Panc1 (cell line): ENCODE measurements around the gene UIMC1. TPM values are rescaled to one million over a fixed set of nuclear protein-coding genes. Genes with fewer than 3 reads are reported as not detected.

Source experiments
- ATAC-seq: fragments of 200-7000 bp; cut with Tn5 transposase; 2 replicates; pipeline ENCODE4 v1.9.1; 2020; ENCODE audit warnings: mild to moderate bottlenecking, moderate library complexity
- BruUV-seq: library from RNA; stranded (reverse); fragments of 400-500 nt; replicated peaks from 2 replicates; lab custom pipeline; 2021; lab: Mats Ljungman, UMichigan
- CTCF ChIA-PET: fragments of 300-600 bp; sonication (Branson Sonifier 250); formaldehyde crosslinking; loops from one replicate; lab custom pipeline; 2022; ENCODE audit warnings: antibody characterized with exemption; lab: Charles Lee
- POLR2A ChIA-PET: fragments of 300-600 bp; sonication (Branson Sonifier 250); formaldehyde crosslinking; loops from one replicate; lab custom pipeline; 2022; ENCODE audit warnings: antibody characterized with exemption; lab: Charles Lee
- DNase-seq: peaks from one replicate; pipeline ENCODE4 v3.0.0-alpha.2; 2010; ENCODE audit warnings: low read depth, low spot score
- H3K27ac ChIP-seq: 2 replicates; pipeline ENCODE4 v1.5.1; 2011; ENCODE audit warnings: mild to moderate bottlenecking, low read length, inconsistent platforms
- H3K27me3 ChIP-seq: fragments of 200-500 bp; sonication (Bioruptor generic); 2 replicates; pipeline ENCODE4 v1.6.0; 2014; ENCODE audit warnings: low read length, inconsistent platforms; ENCODE audit not compliant: control insufficient read depth, insufficient read depth
- H3K36me3 ChIP-seq: fragments of 200-500 bp; sonication (Bioruptor generic); 2 replicates; pipeline ENCODE4 v1.5.1; 2014; ENCODE audit warnings: inconsistent platforms, mild to moderate bottlenecking, low read length, moderate library complexity; ENCODE audit not compliant: control insufficient read depth, insufficient read depth
- H3K4me1 ChIP-seq: 2 replicates; pipeline ENCODE4 v1.5.1; 2011; ENCODE audit warnings: inconsistent platforms, mild to moderate bottlenecking, low read length, moderate library complexity; ENCODE audit not compliant: control insufficient read depth, insufficient read depth
- H3K4me3 ChIP-seq, 2 experiments: 2 replicates each; pipeline ENCODE4 v1.5.1; 2011 to 2012; ENCODE audit warnings: low read depth in 2 of 2, low read length in 2 of 2, mild to moderate bottlenecking in 2 of 2, inconsistent platforms in 1 of 2, moderate library complexity in 1 of 2
- H3K9me3 ChIP-seq: fragments of 200-500 bp; sonication (Bioruptor generic); 2 replicates; pipeline ENCODE4 v1.5.1; 2014; ENCODE audit warnings: low read depth, mild to moderate bottlenecking, inconsistent platforms, low read length, moderate library complexity; ENCODE audit not compliant: control insufficient read depth, insufficient read depth
- CTCF ChIP-seq: fragments of 450-650 bp; IDR thresholded peaks from 2 replicates; pipeline ENCODE4 v1.5.1; 2017; ENCODE audit warnings: mild to moderate bottlenecking
- POLR2AphosphoS5 ChIP-seq: IDR thresholded peaks from 2 replicates; pipeline ENCODE4 v1.6.1; 2012; ENCODE audit warnings: mild to moderate bottlenecking, low read depth, low read length, moderate library complexity
- REST ChIP-seq, 2 experiments: IDR thresholded peaks; 2 replicates each; pipeline ENCODE4 v1.6.1; 2011 to 2012; ENCODE audit warnings: low read depth in 2 of 2, control low read depth in 1 of 2, low read length in 1 of 2, mild to moderate bottlenecking in 1 of 2, moderate library complexity in 1 of 2; ENCODE audit not compliant: insufficient read depth in 1 of 2
- SIN3A ChIP-seq: IDR thresholded peaks from 2 replicates; pipeline ENCODE4 v1.6.1; 2012; ENCODE audit warnings: low read depth, mild to moderate bottlenecking, low read length, moderate library complexity, borderline replicate concordance; ENCODE audit not compliant: insufficient read depth
- TCF7L2 ChIP-seq: IDR thresholded peaks from 2 replicates; pipeline ENCODE4 v1.6.1; 2011; ENCODE audit warnings: mild to moderate bottlenecking, low read depth, low read length, inconsistent platforms
- in situ Hi-C: cut with HindIII; loops from 2 replicates; pipeline ENCODE4 v1.10.0; 2016; ENCODE audit warnings: low sequenced_read_pairs, low pct_unique_long_range_greater_than_20kb
- intact Hi-C: fragments of 100-400 bp; cut with micrococcal nuclease; formaldehyde crosslinking; loops from one replicate; pipeline ENCODE4 v1.10.0; 2022; ENCODE audit not compliant: unreplicated experiment
- total RNA-seq: library from RNA; stranded (reverse); gene quantifications from one replicate; pipeline ENCODE4 v1.2.1, GENCODE V29; 2021; ENCODE audit not compliant: unreplicated experiment

The UIMC1 gene
- total RNA-seq, 1 experiment from 2014 or later, result 37.1 TPM

- Histone ChIP-seq H3K4me1 (no peaks in the 10 kb centered on the region), H3K9me3 (no peaks in the 10 kb centered on the region), H3K4me3 (no peak overlapping the region), H3K36me3 (no peaks in the 10 kb centered on the region), H3K27me3 (no peaks in the 10 kb centered on the region), H3K27ac (no peak overlapping the region)
- ChIA-PET POLR2A (no interaction called here), CTCF (no interaction called here)
- BruUV-seq, result no TSS peak
- DNase-seq (no peak), ATAC-seq (no peak)
- intact Hi-C loops, result no loop called here
- TF ChIP-seq SIN3A (no peak), POLR2AphosphoS5 (no peak), CTCF (no peak), REST (IDR thresholded peaks at IDR 0.05; ENCODE audit: insufficient read depth in 1 of 2, low read depth in 2 of 2, low read length in 1 of 2) (no peak), TCF7L2 (no peak)
- in situ Hi-C loops, result no loop called here
These were observed 19.0 kb downstream of the UIMC1 start for GRCh38 chr5:176987583-176987982.

GRCh38 chr5:176986280-176986679, 20.3 kb downstream of the UIMC1 start:
- no peak overlapping the region for H3K27ac ChIP-seq
- BruUV-seq, result no TSS peak
- no peaks in the 10 kb centered on the region for H3K4me1 ChIP-seq
- DNase-seq (no peak), ATAC-seq (no peak)
- ChIA-PET POLR2A (interaction anchor here (0.6 kb wide), 1 partner anchor 31 kb away, joined by 7 read pairs; no protein-coding TSS in a partner anchor), CTCF (interaction anchor here (0.6 kb wide), 2 partner anchors 56 to 326 kb away, joined by 3 to 5 read pairs; no protein-coding TSS in a partner anchor)
- intact Hi-C loops, result no loop called here
- in situ Hi-C loops, result no loop called here
- TF ChIP-seq REST (IDR thresholded peaks at IDR 0.05; ENCODE audit: insufficient read depth in 1 of 2, low read depth in 2 of 2, low read length in 1 of 2) (no peak), CTCF (no peak), POLR2AphosphoS5 (no peak), SIN3A (no peak), TCF7L2 (no peak)
- H3K4me3 ChIP-seq, result no peak overlapping the region
- H3K9me3 ChIP-seq, result no peaks in the 10 kb centered on the region
- H3K36me3 ChIP-seq, result peaks cover 2% of the 10 kb centered on the region; the same call in 1 of the 2 replicates
- H3K27me3 ChIP-seq, result no peaks in the 10 kb centered on the region
